Tracheal epithelial cell (primary cell): ENCODE results near the gene AGPAT2. TPM values are rescaled to one million over a fixed set of nuclear protein-coding genes. Genes with fewer than 3 reads are reported as not detected.

Experiments used
- total RNA-seq: library from RNA; depleted of rRNA; stranded (reverse); fragments of >200 nt; gene quantifications from 2 replicates; pipeline ENCODE4 v1.2.1, GENCODE V29; 2014

Gene AGPAT2
- total RNA-seq, result 54.1 and 69.6 TPM in 2 replicates

DNA sequence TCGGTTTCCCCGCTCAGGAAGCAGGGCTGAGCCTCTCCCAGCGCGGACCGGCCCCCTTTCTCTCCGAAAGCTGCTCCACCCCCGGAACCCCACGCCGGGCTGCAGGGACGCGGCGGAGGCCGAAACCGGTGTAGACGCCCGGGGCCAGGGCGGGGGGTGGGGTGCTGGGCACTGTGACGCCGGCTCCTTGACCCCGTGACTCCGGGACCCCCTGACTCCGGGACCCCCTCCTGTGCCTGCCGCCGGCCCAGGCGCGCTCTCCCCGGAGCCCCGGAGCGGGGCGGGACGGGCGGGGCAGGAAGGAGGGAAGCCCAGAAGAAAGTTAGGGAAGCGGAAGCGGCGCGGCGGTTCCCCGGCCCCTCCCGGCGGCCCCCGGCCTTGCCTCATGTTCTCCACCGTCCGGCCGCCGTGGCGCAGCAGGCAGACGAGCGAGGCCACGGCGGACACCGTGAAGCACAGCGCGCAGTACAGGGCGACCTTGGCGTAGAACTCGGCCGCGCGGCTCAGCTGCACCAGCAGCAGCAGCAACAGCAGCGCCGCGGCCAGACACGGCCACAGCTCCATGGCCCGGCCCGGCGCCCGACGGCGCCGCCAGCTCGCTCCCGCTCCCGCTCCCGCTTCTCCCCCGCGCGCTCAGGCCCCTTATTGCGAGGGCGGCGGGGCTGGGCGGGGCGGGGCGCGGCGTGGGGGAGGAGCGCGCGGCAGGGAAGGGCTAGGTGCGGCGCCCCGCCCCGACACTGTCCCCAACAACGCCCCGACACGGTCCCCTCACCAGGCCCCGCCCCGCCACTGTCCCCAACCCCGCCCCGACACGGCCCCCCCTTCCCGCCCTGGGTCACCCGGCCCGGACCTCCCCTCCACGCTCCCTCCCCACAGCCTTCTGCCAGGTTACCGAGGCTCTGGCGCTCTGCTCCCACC, at the start of gene AGPAT2:
Gene AGPAT2 (minus strand): TSS at position 664 of the 918 bp plus-strand sequence. CDS start 100 bp downstream, at position 564.

DNA sequence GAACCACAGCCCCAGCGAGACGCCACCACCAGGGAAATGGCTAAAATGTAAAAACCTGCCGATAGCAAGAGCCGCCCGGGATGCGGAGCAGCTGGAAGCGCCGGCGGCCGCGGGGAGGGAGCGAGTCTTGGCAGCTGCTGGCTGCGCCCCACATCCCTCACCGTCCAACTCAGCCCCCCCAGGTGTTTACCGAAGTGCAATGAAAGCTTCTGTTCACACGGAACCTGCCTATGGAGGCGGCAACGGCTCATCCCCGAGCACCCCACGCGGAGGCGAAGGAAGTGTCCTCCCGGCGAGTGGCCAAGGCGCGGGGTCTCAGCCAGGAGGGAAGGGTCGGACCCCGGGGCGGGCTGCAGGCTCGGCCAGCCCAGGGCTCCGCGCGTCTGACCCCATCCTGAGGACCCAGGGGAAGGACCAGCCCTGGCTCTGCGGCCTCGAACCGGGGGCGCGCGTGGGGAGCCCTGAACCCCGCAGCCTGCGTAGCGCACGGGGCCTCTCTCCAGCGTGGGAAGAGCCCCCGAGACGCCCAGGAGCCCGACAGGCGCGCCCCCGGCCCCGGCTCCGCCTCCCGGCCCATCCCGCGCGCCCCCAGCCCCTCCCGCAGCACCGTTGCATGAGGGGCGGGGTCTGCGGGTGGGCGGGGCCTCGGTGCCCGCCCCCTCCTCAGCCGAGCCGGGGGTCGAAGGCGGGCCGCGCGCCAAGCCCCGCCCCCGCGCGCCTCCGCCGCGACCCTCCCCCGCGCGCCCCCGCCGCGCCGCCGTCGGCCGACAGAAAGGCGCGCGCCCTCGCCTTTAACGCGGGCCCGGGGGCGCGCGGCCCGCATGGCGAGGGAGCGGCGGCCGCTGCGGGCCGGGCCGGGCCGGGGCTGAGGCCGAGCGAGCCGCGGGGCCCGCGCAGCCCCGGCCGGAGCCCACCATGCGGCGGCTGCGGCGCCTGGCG, 24.8 kb upstream of the AGPAT2 start, which contains the start of gene DIPK1B:
Gene DIPK1B (plus strand): TSS at position 822 of the 939 bp plus-strand sequence. CDS start 94 bp downstream, at position 916.

DNA sequence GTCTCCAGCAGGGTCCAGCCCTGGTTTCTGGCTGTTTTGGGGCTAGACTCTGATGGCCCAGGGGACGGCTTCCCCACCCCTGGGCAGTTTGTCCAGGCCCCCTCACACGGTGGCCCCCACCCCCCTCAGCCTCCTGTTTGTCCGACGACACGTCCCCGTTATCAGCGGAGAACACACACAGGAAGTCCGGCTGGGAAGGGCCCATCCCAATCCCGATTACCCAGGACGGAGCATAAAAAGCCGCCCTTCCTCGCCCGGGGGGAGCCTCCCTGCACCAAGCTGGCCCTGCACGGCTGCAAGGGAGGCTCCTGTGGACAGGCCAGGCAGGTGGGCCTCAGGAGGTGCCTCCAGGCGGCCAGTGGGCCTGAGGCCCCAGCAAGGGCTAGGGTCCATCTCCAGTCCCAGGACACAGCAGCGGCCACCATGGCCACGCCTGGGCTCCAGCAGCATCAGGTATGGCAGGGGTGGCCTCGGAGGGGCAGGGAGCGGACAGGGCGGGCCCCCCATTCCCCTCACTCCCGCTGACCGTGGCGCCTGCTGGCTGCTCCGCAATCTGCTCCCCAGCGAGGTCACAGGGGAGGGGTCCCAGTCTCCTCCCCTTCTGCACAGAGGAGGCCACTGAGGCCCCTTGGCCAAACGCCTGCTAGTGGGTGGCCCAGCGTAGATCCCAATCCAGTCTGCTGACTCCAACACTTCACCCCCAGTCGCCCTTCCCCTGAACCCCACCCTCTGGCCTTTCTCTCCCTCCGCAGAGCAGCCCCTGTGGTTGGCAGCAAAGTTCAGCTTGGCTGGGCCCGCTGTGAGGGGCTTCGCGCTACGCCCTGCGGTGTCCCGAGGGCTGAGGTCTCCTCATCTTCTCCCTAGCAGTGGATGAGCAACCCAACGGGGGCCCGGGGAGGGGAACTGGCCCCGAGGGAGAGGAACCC, 24.3 kb downstream of the AGPAT2 start, which contains the start of gene EGFL7:
Gene EGFL7 (plus strand): TSS at position 261 of the 926 bp plus-strand sequence. CDS start 5,367 bp downstream, outside the sequence.

Other genes with a start within 250 kb of the AGPAT2 start
- gene INPP5E, start 247.6 kb downstream of the AGPAT2 start, total RNA-seq, result 2.8 and 6.0 TPM in 2 replicates
- 21.3 and 22.4 TPM in 2 replicates for gene SEC16A, start 204.4 kb downstream of the AGPAT2 start, total RNA-seq
- 123 and 222 TPM in 2 replicates for gene NOTCH1, start 141.4 kb downstream of the AGPAT2 start, total RNA-seq
- 13.2 and 23.9 TPM in 2 replicates for gene EGFL7, start 24.5 kb downstream of the AGPAT2 start, total RNA-seq
- 0.43 and 5.3 TPM in 2 replicates for gene DIPK1B, start 25.1 kb upstream of the AGPAT2 start, total RNA-seq
- under 0.01 TPM in 1 of 2 replicates, not detected in the other for gene LCN10, start 55.5 kb upstream of the AGPAT2 start, total RNA-seq
- gene LCN6, start 61.1 kb upstream of the AGPAT2 start, total RNA-seq, result not detected in 2 replicates
- not detected in 2 replicates for gene LCN8, start 70.8 kb upstream of the AGPAT2 start, total RNA-seq
- under 0.01 TPM in 1 of 2 replicates, not detected in the other for gene LCN15, start 77.1 kb upstream of the AGPAT2 start, total RNA-seq
- 145 and 153 TPM in 2 replicates for gene TMEM141, start 103.9 kb upstream of the AGPAT2 start, total RNA-seq
- gene CCDC183, start 108.9 kb upstream of the AGPAT2 start, total RNA-seq, result 0.43 TPM in 1 of 2 replicates, not detected in the other
- 46.5 and 65.9 TPM in 2 replicates for gene RABL6, start 120.5 kb upstream of the AGPAT2 start, total RNA-seq
- gene AJM1, start 155.0 kb upstream of the AGPAT2 start, total RNA-seq, result 1.1 and 1.7 TPM in 2 replicates
- gene PHPT1, start 162.0 kb upstream of the AGPAT2 start, total RNA-seq, result 64.6 and 90.8 TPM in 2 replicates
- 1.1 and 1.9 TPM in 2 replicates for gene MAMDC4, start 164.9 kb upstream of the AGPAT2 start, total RNA-seq
- gene EDF1, start 178.9 kb upstream of the AGPAT2 start, total RNA-seq, result 188 and 239 TPM in 2 replicates
- gene TRAF2, start 199.1 kb upstream of the AGPAT2 start, total RNA-seq, result 10.4 and 14.5 TPM in 2 replicates